MG63 (cell line): Measurements from ENCODE around the gene AGAP1. TPM values are rescaled to one million over a fixed set of nuclear protein-coding genes. Genes with fewer than 3 reads are reported as not detected.

Experiments used
- DNase-seq: peaks from one replicate; pipeline ENCODE4 v3.0.0-alpha.2; 2020
- H3K27me3 ChIP-seq: fragments of 250-450 bp; sonication (Bioruptor Pico); 2 replicates; pipeline ENCODE4 v1.5.1; 2020; ENCODE audit warnings: mild to moderate bottlenecking, moderate library complexity
- H3K36me3 ChIP-seq: fragments of 250-450 bp; sonication (Bioruptor Pico); 2 replicates; pipeline ENCODE4 v1.5.1; 2020; ENCODE audit warnings: mild to moderate bottlenecking, moderate library complexity
- H3K4me3 ChIP-seq: fragments of 250-450 bp; sonication (Bioruptor Pico); 2 replicates; pipeline ENCODE4 v1.5.1; 2020; ENCODE audit warnings: mild to moderate bottlenecking, moderate library complexity
- H3K9me3 ChIP-seq: fragments of 250-450 bp; sonication (Bioruptor Pico); 2 replicates; pipeline ENCODE4 v1.5.1; 2020; ENCODE audit warnings: mild to moderate bottlenecking, moderate library complexity
- total RNA-seq: library from RNA; depleted of rRNA; stranded (reverse); fragments of >200 nt; shearing (Covaris generic); gene quantifications from 2 replicates; pipeline ENCODE4 v1.2.3, GENCODE V29; 2014; ENCODE audit warnings: low replicate concordance

The AGAP1 gene
- total RNA-seq, 1 experiment from 2014 or later, result 8.8 TPM

DNA sequence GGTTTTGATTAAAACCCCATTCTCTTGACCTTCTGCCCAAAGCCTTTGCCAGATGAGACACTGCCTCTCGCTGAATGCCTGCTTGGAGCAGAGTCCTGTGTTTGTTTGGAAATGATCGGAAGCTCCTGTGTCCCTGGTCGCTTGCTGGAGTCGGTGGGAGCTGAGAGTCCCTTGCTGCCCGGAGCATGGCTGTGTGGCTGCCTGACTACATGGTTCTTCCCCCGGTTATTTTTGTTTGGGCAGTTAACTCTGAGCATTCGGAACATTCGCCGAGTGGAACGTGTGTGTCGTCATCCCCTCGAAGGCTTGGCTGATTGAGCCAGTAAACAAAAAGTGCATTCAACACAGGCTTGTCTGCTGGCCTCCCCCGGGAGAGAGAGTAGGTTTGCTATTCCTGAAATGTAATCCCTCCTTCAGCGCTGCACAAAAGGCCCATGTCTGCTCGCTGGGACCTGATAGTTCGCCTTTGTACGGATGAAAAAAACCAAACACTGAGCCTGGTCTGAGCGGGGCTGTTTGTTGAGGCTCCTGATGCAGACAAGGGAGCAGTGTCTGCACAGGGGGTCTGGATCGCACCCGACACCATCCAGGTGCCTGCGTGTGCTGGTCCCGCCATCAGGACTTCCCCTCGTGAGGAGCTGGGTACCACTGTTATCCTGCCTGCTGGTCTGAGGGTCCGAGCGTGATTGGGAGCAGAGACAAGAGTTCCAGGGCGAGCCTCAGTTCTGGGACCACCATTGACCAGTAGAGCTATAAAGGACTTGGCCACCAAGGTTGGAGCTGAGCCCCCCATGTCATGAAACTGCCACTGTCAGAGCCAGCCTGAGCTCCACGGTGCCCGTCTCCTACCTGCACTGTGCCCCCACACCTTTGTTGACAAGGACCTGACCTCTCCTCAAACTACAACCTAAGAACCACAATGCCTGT, 83.8 kb downstream of the AGAP1 start:
- no peaks in the 10 kb centered on the region for H3K36me3 ChIP-seq
- no peak overlapping the region for H3K4me3 ChIP-seq
- H3K9me3 ChIP-seq, result no peaks in the 10 kb centered on the region
- no peaks in the 10 kb centered on the region for H3K27me3 ChIP-seq
- no peak for DNase-seq

DNA sequence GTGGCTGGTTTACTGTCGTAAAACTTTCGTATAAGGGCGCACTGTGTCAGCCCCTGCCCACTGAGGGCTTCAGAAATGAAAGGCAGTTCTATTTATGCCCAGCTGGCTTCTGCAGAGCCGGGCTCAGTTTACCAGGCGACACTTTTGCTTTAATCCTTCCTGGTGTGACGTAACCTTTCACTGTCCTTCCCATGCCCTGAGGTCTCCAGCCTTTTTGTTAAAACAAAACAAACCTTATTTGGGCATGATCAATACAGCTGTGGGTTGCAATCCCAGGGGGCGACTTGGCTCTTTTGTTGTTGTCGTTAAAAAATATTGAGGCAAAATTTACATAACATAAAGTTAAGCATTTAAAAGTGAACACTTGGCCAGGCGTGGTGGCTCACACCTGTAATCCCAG, 85.3 kb downstream of the AGAP1 start:
- no peaks in the 10 kb centered on the region for H3K36me3 ChIP-seq
- H3K27me3 ChIP-seq, result no peaks in the 10 kb centered on the region
- no peak overlapping the region for H3K4me3 ChIP-seq
- H3K9me3 ChIP-seq, result no peaks in the 10 kb centered on the region
- no peak for DNase-seq

DNA sequence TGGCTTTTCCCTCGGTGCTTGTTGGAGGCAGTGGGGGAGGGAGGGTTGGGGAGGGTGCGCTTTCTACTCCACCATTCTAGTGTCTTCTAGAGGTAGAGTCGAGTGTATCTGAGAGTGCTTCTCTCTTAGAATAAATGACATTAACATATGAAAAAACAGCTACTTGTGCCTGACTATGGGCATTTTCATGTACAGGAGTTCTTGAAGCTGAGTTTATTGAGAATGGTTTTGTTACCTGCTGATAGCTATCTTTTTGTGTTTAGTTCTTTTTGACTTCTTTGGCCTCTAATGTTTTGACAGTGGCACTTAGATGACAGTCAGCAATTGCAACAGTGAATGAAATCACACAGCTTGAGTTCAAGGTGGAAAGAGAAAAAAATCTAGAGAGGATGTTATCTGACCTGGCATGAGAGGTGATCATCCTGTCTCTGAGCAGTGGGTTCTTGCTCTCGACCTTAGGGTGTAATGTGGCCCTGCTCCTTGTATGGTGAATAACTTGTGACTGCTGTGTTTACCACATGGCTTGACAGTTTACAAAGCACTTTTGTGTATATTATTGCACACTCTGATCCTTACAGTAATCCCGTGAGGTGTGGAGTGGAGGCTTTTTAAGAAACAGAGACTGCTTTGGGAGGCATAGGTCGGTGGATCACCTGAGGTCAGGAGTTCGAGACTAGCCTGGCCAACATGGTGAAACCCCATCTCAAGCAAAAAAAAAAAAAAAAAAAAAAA, 86.7 kb downstream of the AGAP1 start:
- DNase-seq, result no peak
- Histone ChIP-seq H3K27me3 (no peaks in the 10 kb centered on the region), H3K36me3 (no peaks in the 10 kb centered on the region), H3K4me3 (no peak overlapping the region), H3K9me3 (no peaks in the 10 kb centered on the region)

DNA sequence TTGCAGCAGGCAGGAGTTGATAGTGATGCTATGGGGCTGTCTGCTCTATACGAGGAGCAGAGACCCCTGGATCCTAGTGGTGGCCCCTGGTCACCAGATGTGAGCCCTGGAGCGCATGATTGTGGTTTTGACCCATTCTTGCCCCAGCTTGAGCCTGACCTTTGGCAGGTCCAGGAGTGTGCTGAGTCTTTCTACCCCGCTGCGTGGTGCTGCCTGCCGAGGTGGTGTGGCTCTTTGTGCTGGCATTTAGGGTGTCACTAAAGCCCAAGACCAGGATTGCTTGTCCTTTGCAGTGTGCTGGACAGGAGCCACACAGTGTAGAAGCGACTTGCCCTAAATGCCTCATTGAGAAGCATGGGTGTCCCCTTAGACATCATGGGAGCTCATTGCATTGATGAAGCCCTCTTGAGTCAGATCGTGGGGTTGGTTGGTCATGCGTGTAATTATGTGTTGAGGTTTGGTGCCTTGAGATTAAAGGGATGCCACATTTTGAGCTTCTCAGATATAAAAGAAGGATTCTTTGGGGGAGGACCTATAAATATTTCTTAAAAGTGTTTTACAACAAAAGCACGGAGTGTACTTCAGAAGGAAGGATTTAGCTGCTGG, 88.3 kb downstream of the AGAP1 start:
- H3K27me3 ChIP-seq, result no peaks in the 10 kb centered on the region
- no peaks in the 10 kb centered on the region for H3K9me3 ChIP-seq
- no peak overlapping the region for H3K4me3 ChIP-seq
- no peak for DNase-seq
- no peaks in the 10 kb centered on the region for H3K36me3 ChIP-seq

DNA sequence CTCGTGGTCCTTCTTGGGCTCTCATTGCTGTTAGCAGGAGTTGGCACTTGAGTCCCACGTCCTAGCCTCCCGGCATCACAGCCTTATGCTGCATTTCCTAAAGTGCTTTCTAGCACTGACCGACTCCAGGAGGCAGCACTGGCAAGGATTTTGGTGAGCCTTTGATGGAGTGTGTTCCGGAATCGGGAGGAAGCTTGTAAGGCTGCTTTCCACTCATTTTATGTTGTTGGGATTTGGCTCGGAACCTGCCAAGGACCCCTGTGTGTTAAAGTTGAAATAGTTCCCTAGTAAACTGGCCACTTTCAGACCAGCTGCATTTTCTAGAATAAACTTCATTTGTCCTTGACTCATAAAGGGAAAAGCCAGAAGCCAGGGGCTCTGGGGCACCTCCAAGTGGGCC, 88.9 kb downstream of the AGAP1 start:
- H3K9me3 ChIP-seq, result no peaks in the 10 kb centered on the region
- no peaks in the 10 kb centered on the region for H3K27me3 ChIP-seq
- H3K4me3 ChIP-seq, result no peak overlapping the region
- DNase-seq, result no peak
- no peaks in the 10 kb centered on the region for H3K36me3 ChIP-seq

DNA sequence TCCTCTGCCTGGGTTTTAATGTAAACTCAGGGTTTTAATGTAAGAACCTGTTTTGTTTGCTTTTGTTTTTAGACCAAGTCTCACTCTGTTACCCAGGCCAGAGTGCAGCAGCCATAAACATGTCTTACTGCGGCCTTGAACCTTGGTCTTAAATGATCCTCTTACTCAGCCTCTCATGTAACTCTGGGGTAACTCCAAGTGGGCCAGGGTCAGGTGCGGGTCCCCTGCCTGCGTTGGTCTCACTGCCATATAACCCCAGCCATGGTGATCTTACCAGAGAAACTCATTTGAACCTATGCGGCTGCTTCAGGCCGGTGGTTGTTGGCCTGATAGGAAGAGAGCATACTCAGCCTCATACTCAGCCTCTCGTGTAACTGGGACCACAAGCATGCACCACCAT, 89.3 kb downstream of the AGAP1 start:
- Histone ChIP-seq H3K9me3 (no peaks in the 10 kb centered on the region), H3K27me3 (no peaks in the 10 kb centered on the region), H3K4me3 (no peak overlapping the region), H3K36me3 (no peaks in the 10 kb centered on the region)
- DNase-seq, result no peak

DNA sequence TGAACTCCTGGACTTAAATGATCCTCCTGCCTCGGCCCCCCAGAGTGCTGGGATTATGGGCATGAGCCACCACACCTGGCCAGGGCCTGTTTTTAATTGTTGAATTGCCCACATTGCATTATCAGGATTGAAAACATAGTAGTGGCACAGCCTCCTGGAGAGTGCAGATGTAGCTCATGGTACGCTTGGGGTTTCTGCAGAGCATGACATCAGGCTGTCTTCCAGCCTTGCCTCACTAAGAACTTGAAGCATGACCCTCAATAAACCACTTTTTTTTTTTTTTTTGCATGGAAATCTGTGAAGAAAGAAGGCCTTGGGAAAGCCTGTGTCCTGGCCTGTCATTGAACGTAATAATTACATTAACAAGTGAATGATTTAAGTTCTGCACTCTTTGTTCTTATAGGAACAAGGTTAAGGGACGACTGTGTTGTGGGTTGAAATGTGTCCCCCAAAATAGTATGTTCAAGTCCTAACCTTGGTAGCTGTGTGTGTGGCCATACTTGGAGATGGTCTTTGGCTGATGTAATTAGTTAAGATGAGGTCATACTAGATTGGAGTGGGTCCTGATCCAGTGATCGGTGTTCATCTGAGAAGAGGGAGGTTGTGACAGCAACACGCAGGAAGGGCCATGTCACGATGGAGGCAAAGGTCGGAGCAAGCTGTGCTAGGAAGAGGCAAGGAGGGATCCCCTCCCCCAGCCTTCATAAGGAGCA, 90.2 kb downstream of the AGAP1 start:
- Histone ChIP-seq H3K4me3 (no peak overlapping the region), H3K36me3 (no peaks in the 10 kb centered on the region), H3K9me3 (no peaks in the 10 kb centered on the region), H3K27me3 (no peaks in the 10 kb centered on the region)
- DNase-seq, result no peak

DNA sequence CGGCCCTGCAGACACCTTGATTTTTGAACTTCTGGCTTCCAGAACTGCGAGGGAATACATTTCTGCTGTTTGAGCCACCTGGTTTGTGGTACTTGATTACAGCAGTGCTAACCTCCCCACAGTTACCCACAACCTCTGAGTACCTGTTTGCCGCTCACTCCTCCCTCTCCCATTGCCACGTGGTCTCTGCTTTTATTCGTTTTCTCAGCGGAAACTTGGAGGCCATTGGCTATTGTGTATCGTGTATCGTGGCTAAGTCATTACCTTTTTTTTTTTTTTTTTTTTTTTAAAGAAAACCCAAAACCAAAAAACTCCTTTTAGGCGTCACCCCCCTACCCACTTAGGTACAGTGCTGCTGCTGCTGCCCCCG, 90.8 kb downstream of the AGAP1 start:
- no peak for DNase-seq
- no peak overlapping the region for H3K4me3 ChIP-seq
- H3K36me3 ChIP-seq, result no peaks in the 10 kb centered on the region
- H3K27me3 ChIP-seq, result no peaks in the 10 kb centered on the region
- no peaks in the 10 kb centered on the region for H3K9me3 ChIP-seq

DNA sequence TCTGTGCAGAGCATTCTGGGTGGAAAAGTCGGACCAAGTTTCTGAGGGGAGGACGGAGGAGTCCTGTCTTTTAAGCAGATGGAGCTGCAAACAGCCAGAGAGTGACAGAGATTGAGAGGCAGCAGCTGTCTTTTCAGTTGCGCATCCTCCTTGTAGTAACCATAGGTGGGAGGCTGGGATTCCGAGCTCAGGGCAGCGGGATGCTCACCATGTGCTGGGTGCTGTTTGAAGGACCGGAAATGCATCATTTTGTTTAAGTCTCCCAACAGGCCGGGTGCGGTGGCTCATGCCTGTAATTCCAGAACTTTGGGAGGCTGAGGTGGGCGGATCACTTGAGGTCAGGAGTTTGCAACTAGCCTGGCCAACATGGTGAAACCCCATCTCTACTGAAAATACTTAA, 93.4 kb downstream of the AGAP1 start:
- no peaks in the 10 kb centered on the region for H3K27me3 ChIP-seq
- H3K9me3 ChIP-seq, result no peaks in the 10 kb centered on the region
- no peaks in the 10 kb centered on the region for H3K36me3 ChIP-seq
- no peak overlapping the region for H3K4me3 ChIP-seq
- DNase-seq, result no peak

DNA sequence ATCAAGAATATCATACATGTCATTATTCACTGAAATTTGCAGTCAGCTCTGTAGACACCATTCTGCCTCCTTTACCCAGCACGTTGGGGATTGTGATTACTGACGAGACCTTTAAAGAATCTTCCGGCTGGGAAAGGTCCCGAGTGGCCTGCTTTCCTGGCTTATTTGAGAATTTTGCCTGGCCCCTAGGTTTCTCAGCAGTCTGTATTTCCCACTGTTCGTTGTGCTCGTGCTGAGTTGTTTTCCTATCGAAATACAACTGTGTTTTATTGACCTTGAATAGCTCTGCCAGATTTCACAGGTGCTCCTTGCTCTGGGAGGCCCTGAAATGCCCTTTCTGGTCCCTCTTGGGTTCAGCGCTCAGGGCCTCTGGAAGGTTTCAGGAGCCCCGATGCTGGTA, 94.9 kb downstream of the AGAP1 start:
- H3K27me3 ChIP-seq, result no peaks in the 10 kb centered on the region
- no peaks in the 10 kb centered on the region for H3K9me3 ChIP-seq
- no peaks in the 10 kb centered on the region for H3K36me3 ChIP-seq
- DNase-seq, result no peak
- H3K4me3 ChIP-seq, result no peak overlapping the region

DNA sequence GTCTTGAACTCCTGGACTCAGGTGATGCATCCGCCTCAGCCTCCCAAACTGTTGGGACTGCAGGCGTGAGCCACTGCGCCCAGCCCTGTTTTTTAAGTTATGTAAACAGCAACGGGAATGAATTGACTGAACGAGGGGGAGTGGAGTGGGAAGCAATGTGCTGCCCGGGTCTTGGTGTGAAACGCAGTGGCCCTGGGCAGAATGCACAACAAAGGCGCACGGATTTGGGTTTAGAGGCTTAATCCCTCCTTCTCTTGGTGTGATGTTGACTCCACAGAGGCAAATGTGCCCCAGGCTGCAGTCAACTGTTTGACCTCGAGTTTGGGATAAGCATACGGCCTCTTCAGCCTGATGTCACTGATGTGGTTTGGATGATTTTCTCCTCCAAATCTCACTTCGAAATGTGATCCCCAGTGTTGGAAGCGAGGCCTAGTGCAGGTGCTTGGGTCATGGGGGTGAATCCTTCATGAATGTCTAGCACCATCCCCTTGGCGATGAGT, 97.4 kb downstream of the AGAP1 start:
- H3K27me3 ChIP-seq, result no peaks in the 10 kb centered on the region
- DNase-seq, result no peak
- no peaks in the 10 kb centered on the region for H3K9me3 ChIP-seq
- no peaks in the 10 kb centered on the region for H3K36me3 ChIP-seq
- H3K4me3 ChIP-seq, result no peak overlapping the region

DNA sequence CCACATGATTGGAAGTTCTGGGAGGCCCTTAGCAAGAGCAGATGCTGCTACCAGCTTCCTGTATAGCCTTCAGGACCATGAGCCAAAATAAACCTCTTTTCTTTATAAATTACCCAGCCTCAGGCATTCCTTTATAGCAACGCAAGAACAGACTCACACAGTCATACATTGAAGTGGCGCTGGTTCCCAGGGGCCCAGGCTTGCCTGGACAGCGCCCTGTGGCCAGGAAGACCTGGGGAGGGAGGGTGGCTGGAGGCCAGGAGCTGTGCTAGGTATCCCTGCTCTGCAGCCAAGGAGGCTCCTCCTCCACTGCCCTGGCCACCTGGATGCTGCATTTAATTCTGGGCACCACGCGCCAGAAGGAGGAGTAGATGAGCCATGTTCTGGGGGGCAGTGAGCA, 98.1 kb downstream of the AGAP1 start:
- DNase-seq, result peak; percentile 8

DNA sequence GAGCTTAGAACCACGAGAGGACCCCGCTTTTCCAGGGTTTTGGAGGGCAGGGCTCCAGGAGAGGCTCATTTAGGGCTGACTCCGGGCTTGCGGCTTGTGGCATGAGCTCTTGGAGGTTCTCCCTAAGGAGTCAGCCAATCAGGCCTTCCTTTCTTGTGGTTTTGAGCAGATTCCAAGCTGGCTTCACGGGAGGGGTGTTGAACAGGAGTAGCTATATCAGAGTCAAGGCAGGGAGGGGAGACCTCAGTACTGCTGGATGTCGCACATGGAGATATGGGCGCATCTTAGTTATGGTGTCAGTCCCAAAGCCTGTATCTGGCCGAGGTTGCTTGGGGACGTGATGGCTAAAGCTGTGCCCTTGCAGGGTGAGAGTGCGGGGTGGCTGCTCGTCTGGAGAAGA, 98.6 kb downstream of the AGAP1 start:
- no peaks in the 10 kb centered on the region for H3K27me3 ChIP-seq
- no peak overlapping the region for H3K4me3 ChIP-seq
- no peaks in the 10 kb centered on the region for H3K36me3 ChIP-seq
- no peaks in the 10 kb centered on the region for H3K9me3 ChIP-seq
- DNase-seq, result no peak

More for the DNA sequence above, 98.1 kb downstream of the AGAP1 start:
- no peaks in the 10 kb centered on the region for H3K36me3 ChIP-seq
- no peak overlapping the region for H3K4me3 ChIP-seq
- no peaks in the 10 kb centered on the region for H3K9me3 ChIP-seq
- H3K27me3 ChIP-seq, result no peaks in the 10 kb centered on the region

DNA sequence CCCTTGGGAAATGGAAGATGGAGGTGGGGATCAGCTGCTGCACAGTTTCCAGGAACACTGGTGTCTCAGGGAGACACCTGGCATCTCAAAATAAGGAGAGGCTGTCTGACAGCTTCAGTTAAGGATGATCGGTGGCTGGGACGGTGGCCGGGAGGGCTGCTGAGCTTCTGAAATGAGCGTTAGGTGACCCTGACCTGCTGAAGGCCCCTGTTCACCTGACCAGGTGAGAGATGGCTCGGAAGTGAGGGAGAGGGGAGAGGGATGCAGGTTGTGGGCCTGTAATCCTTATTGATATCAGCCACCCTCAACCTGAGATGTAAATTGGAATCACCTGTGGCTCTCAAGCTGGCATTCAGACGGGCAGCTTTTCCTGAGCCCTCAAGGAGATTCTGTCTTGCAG, 99.0 kb downstream of the AGAP1 start:
- no peak overlapping the region for H3K4me3 ChIP-seq
- H3K9me3 ChIP-seq, result no peaks in the 10 kb centered on the region
- DNase-seq, result no peak
- H3K27me3 ChIP-seq, result no peaks in the 10 kb centered on the region
- H3K36me3 ChIP-seq, result no peaks in the 10 kb centered on the region

DNA sequence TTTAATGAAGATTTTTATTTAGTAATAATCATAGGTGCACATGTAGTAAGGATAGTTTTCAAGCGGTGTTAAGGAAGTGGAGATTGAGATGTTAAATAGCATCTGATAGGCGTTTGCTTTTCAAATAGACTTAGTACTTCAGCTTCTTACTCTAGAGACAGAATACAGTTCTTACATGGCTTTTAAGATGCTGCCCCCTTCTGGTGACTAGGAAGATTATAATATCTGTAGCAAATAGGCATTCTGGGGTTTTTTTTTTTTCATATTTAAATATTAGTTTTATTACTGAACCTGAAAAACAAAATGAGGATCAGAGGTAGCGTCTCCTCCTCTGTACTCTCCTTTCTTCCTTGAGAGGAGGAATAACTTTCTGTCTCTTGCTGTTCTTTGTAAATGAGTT, 100.2 kb downstream of the AGAP1 start:
- Histone ChIP-seq H3K36me3 (no peaks in the 10 kb centered on the region), H3K27me3 (no peaks in the 10 kb centered on the region), H3K9me3 (no peaks in the 10 kb centered on the region), H3K4me3 (no peak overlapping the region)
- DNase-seq, result no peak

DNA sequence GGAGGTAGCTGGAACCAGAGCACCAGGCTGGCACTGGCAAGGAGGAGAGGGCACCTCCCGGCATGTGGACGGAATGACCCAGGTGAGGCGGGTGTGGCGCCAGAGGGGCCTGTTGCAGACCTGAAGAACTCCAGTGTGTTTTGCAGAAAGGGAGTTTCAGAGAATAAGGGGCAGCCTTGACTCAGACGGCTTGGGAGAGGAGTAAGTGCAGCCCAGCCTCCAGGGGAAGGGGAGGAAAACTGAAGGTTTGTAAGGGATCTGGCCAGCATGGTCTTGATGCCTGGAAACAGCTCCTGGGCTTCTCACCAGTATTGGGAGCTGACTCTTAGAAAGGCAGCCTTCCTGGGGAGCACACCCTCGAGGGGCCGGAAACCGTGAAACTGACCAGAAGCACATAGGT, 101.1 kb downstream of the AGAP1 start:
- no peaks in the 10 kb centered on the region for H3K27me3 ChIP-seq
- no peak for DNase-seq
- no peak overlapping the region for H3K4me3 ChIP-seq
- H3K36me3 ChIP-seq, result no peaks in the 10 kb centered on the region
- no peaks in the 10 kb centered on the region for H3K9me3 ChIP-seq
